NCI-H1105 (cell line): ENCODE results near the gene POLR2A.

ENCODE experiments used
- DNase-seq: peaks from one replicate; lab custom pipeline; 2025; lab: John Stamatoyannopoulos, UW

The POLR2A gene

DNA sequence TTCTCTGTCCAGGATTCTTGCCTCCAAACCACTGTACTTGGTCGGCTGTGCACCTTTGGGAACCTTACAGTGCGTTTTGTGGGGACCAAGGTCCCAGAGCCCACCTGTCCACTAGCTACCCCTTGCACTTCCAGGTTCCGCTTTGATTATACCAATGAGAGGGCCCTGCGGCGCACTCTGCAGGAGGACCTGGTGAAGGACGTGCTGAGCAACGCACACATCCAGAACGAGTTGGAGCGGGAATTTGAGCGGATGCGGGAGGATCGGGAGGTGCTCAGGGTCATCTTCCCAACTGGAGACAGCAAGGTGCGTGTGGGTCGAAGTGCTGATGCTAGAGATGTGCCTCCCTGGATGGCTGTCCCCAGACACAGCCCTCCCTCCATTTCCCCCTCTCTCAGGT, 18.8 kb downstream of the POLR2A start:
- DNase-seq: no peak

- DNase-seq: no peak
These were observed 19.4 kb downstream of the POLR2A start for GRCh38 chr17:7503521-7503920.

DNA sequence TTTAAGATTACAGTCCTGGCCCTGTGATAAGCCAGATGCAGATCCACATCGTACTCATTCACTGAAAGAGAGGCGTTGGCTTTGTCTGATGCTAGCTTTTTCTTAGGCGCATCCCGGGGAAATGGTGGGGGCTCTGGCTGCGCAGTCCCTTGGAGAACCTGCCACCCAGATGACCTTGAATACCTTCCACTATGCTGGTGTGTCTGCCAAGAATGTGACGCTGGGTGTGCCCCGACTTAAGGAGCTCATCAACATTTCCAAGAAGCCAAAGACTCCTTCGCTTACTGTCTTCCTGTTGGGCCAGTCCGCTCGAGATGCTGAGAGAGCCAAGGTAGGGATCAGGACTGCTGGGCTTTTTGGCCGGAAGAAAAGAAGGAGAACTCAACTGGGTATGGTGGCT, 24.0 kb downstream of the POLR2A start:
- no peak for DNase-seq

DNA sequence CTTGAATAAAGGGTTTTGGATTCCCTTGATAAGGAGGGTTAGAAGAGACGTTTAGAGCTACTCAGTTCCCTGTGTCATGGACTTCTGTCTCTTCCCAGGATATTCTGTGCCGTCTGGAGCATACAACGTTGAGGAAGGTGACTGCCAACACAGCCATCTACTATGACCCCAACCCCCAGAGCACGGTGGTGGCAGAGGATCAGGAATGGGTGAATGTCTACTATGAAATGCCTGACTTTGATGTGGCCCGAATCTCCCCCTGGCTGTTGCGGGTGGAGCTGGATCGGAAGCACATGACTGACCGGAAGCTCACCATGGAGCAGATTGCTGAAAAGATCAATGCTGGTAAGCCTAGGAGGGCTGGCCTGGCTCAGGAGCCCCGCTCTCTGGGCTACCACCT, 24.7 kb downstream of the POLR2A start:
- no peak for DNase-seq

DNA sequence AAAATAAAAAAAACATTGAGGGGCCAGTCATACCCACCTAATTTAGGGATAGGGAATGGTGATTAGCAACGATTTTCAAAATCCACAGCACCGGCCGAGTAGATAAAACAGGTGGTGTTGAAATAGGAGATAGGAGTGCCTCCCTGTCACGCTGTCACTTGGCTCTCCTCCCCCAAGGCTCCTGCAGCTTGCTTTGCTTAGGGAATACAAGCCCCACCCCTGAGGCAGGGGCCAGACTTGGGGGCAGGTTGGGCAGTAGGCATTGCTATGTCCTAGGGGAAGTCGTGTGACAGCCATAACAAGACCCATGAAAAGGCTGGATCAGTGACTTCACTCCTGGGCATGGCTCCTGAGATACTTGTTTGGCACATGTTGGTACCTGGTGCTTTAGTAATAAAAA, 25.8 kb downstream of the POLR2A start:
- DNase-seq: no peak

DNA sequence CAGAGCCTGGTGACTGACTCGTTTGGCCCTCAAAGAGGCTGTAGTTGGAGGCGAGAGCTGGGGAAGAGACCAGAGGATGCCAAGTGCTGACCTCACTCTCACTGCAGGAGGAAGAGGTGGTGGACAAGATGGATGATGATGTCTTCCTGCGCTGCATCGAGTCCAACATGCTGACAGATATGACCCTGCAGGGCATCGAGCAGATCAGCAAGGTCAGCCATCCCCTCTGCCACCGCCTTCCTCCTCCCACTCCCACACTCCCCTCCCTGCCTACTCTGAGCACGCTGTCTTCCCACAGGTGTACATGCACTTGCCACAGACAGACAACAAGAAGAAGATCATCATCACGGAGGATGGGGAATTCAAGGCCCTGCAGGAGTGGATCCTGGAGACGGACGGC, 26.9 kb downstream of the POLR2A start:
- no peak for DNase-seq

- DNase-seq: no peak
These were observed 27.9 kb downstream of the POLR2A start for GRCh38 chr17:7512105-7512504.

DNA sequence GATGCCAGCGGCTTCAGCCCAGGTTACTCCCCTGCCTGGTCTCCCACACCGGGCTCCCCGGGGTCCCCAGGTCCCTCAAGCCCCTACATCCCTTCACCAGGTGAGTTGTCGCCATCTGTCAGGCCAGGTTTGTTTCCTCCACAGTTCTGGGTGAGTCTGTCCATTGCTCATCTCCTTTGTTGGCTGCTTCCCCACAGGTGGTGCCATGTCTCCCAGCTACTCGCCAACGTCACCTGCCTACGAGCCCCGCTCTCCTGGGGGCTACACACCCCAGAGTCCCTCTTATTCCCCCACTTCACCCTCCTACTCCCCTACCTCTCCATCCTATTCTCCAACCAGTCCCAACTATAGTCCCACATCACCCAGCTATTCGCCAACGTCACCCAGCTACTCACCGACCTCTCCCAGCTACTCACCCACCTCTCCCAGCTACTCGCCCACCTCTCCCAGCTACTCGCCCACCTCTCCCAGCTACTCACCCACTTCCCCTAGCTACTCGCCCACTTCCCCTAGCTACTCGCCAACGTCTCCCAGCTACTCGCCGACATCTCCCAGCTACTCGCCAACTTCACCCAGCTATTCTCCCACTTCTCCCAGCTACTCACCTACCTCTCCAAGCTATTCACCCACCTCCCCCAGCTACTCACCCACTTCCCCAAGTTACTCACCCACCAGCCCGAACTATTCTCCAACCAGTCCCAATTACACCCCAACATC, 28.8 kb downstream of the POLR2A start:
- no peak for DNase-seq

DNA sequence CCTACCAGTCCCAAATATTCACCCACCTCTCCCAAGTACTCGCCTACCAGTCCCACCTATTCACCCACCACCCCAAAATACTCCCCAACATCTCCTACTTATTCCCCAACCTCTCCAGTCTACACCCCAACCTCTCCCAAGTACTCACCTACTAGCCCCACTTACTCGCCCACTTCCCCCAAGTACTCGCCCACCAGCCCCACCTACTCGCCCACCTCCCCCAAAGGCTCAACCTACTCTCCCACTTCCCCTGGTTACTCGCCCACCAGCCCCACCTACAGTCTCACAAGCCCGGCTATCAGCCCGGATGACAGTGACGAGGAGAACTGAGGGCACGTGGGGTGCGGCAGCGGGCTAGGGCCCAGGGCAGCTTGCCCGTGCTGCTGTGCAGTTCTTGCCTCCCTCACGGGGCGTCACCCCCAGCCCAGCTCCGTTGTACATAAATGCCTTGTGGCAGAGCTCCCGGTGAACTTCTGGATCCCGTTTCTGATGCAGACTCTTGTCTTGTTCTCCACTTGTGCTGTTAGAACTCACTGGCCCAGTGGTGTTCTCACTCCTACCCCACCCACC, 29.8 kb downstream of the POLR2A start:
- DNase-seq: no peak

DNA sequence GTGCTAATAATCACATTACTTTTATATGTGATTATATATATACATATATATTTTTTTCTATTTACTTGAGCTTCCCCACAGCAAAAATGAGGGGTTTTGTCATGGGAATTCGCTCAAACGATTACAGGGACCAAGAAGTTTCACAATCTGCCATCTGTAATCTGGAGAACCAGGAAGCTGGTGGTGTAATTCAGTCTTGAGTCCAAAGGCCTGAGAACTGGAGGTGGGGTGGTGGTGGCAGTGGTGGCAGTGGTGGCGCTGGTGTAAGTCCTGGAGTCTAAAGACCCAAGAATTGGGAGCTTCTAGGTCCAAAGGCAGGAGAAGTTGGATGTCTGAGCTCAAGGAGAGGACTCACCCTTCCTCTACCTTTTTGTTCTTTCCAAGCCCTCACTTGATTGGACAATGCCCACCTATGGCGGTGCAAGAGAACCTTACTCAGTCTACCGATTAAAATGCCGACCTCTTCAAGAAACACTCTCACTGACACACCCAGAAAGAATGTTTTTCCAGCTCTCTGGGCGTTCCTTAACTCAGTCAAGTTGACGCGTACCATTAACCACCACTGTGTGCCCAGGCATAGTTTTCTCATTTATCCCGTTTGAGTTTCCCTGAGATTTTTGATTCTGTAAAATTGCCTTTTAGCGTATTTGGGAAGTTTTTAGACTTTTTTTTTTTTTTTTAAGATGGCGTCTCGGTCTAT, 31.9 kb downstream of the POLR2A start:
- no peak for DNase-seq

- DNase-seq: no peak
These were observed 38.9 kb downstream of the POLR2A start for GRCh38 chr17:7523033-7523432.

GRCh38 chr17:7528842-7529241, 44.7 kb downstream of the POLR2A start:
- no peak for DNase-seq

- no peak for DNase-seq
These were observed 46.1 kb downstream of the POLR2A start for GRCh38 chr17:7530023-7530900.

GRCh38 chr17:7538050-7538449, 53.9 kb downstream of the POLR2A start:
- DNase-seq: no peak

GRCh38 chr17:7538891-7539545, 54.9 kb downstream of the POLR2A start:
- no peak for DNase-seq

DNA sequence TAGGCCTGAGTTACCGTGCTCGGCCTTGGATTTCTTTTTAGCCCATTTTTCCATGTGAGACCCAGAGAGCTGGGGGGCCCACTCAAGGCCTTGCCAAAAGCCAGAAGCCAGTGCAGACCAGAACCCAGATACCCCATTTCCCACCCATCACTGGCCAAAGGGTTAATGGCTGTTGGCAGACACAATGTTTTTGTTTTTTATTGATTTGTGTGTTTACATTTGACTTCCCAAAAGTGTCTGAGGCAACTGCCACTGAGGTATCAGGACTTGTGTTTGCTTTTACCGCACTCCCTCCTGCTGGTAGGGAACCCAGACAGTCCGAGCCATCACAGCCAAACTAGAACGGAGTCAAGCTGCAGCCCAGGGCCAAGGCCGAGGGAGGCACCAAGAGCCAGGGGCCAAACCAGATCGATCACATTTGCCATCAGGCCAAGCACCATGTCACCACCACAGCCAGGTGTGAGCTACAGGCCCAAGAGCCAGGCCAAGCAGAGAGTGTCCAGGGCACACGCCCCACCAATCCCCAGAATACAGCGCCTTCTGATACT, 57.0 kb downstream of the POLR2A start:
- DNase-seq: no peak

DNA sequence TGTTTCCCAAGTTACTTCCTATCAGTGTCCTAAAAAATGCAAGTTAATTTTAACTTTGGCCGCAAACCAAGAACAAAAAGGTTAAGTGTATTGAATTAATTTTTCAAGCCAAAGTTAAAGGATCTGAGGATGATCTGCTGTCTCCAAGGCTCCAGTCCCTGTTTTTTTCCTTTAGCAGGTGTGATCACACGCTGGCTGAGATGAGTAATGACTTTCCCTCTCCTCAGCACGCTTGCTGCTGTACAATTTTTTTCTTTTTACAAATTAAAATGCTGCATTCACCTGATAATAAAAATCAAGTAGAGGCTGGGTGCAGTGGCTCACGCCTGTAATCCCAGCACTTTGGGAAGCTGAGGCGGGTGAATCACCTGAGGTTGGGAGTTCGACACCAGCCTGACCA, 60.7 kb downstream of the POLR2A start:
- DNase-seq: no peak

DNA sequence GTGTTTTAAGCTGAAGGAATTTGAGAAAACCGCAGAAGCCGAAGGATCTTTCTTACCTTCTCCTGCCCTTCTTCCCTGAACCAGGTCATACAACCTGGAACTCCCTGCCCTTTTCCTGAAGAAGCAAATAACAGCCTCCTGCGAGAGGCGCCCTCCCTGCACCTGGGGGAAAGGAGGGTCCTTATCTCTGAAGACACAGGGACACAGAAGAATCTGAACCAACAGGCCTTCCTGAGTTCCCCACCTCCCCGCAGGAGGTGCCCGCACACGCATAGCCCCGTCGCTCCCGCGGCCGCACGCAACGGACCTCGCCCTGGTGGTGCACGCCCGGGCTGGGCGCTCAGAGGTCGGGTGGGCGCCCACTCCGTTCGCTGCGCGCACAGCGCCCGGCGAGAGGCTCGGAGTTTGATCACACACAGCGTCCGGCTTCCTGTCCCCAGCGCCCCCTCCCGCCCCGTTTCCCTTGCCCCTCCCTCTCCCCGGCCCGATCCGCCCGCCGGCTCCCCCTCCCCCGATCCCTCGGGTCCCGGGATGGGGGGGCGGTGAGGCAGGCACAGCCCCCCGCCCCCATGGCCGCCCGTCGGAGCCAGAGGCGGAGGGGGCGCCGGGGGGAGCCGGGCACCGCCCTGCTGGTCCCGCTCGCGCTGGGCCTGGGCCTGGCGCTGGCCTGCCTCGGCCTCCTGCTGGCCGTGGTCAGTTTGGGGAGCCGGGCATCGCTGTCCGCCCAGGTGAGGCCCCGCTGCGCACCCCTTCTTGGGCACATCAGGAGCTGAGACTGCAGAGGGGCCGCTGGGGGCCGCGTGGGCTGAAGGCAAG, 64.6 kb downstream of the POLR2A start, which contains the start of gene TNFSF12:
Gene TNFSF12, plus strand, starts transcription at position 474 of the 816 bp plus-strand sequence. Its CDS starts 96 bp downstream, at position 570.
- DNase-seq: no peak
